ENCODE data around the gene RCN1. TPM values are rescaled to one million over a fixed set of nuclear protein-coding genes. Genes with fewer than 3 reads are reported as not detected.
A peak's percentile ranks its signal among the peaks of the same experiment; 100 is the strongest.

RCN1 gene
- 31.3 to 46.2 TPM (median 39.0 TPM) in 3 replicates for polyA plus RNA-seq
- polyA plus RNA-seq (2011; ENCODE audit: low read depth): 45.7 TPM
- polyA plus RNA-seq (2011; cell fraction: cytosol; rRNA removed): 35.8 and 41.4 TPM in 2 replicates
- 50.4 and 70.0 TPM in 2 replicates for polyA plus RNA-seq (2011; cell fraction: nucleus; rRNA removed)
- 52.4 and 57.4 TPM in 2 replicates for polyA plus RNA-seq (2012; ENCODE audit: low replicate concordance)
- polyA minus RNA-seq: 6.0 to 22.8 TPM (median 8.1 TPM) in 3 replicates
- 38.2 TPM for polyA minus RNA-seq (2011; cell fraction: cytosol; rRNA and poly(A)+ RNA removed)
- 20.9 and 29.2 TPM in 2 replicates for polyA minus RNA-seq (2011; cell fraction: nucleus; rRNA and poly(A)+ RNA removed)

GRCh38 chr11:32090545-32091370, at the start of gene RCN1:
TSS of gene RCN1 (plus strand) at chr11:32091074. CDS start at chr11:32091197, 123 bp downstream.
- TF ChIP-seq CTCF (optimal IDR thresholded peaks at IDR 0.05 in 1 of 3, IDR thresholded peaks at IDR 0.05 in 1 of 3, conservative IDR thresholded peaks at IDR 0.05 in 1 of 3; ENCODE audit: extremely low read depth in 1 of 3, insufficient read depth in 2 of 3, low read length in 3 of 3): no peak
- no peak for FAIRE-seq
- dilution Hi-C loops (cut with MboI; ENCODE audit: extremely low pct_ligation_motif_present, low sequenced_read_pairs): no loop called here

GRCh38 chr11:32043737-32044136, 47.1 kb upstream of the RCN1 start:
- DNase-seq (ENCODE audit: low read depth, low spot score) (no peak), FAIRE-seq (no peak)
- H3K27ac ChIP-seq (ENCODE audit: control insufficient read depth, insufficient read depth, low read length): no peak overlapping the region
- no peak overlapping the region for H3K4me3 ChIP-seq (ENCODE audit: control insufficient read depth in 2 of 3, extremely low read depth in 1 of 3, insufficient read depth in 2 of 3, low read depth in 1 of 3, low read length in 3 of 3)
- H3K9me1 ChIP-seq (ENCODE audit: control insufficient read depth, extremely low read depth, insufficient read depth, low read length): no peaks in the 10 kb centered on the region
- no peaks in the 10 kb centered on the region for H3K79me2 ChIP-seq (ENCODE audit: control insufficient read depth, insufficient read depth, low read length)
- no peak overlapping the region for H2AFZ ChIP-seq (ENCODE audit: control insufficient read depth, low read length)
- H4K20me1 ChIP-seq (ENCODE audit: control insufficient read depth, extremely low read depth, insufficient read depth, low read length): no peaks in the 10 kb centered on the region
- dilution Hi-C loops (cut with MboI; ENCODE audit: extremely low pct_ligation_motif_present, low sequenced_read_pairs): no loop called here
- no peak overlapping the region for H3K9ac ChIP-seq (ENCODE audit: control insufficient read depth, extremely low read depth, insufficient read depth, low read length)
- H3K4me1 ChIP-seq (ENCODE audit: control insufficient read depth, extremely low read depth, insufficient read depth, low read length): no peaks in the 10 kb centered on the region
- H3K27me3 ChIP-seq (ENCODE audit: control insufficient read depth, extremely low read depth, insufficient read depth, low read length): peaks cover 4% of the 10 kb centered on the region
- H3K36me3 ChIP-seq (ENCODE audit: control insufficient read depth in 2 of 2, extremely low read depth in 1 of 2, insufficient read depth in 2 of 2, low read length in 2 of 2): no peaks in the 10 kb centered on the region
- no peaks in the 10 kb centered on the region for H3K9me3 ChIP-seq (ENCODE audit: control insufficient read depth, low read depth, low read length)
- TF ChIP-seq CTCF (optimal IDR thresholded peaks at IDR 0.05 in 1 of 3, IDR thresholded peaks at IDR 0.05 in 1 of 3, conservative IDR thresholded peaks at IDR 0.05 in 1 of 3; ENCODE audit: extremely low read depth in 1 of 3, insufficient read depth in 2 of 3, low read length in 3 of 3): no peak
- TF ChIP-seq EZH2 (IDR thresholded peaks at IDR 0.05; ENCODE audit: low read length): no peak
- H3K4me2 ChIP-seq (ENCODE audit: control insufficient read depth, extremely low read depth, insufficient read depth, low read depth, low read length): no peak overlapping the region

More at GRCh38 chr11:32090545-32091370, at the start of gene RCN1:
- Histone ChIP-seq H3K4me1 (ENCODE audit: control insufficient read depth, extremely low read depth, insufficient read depth, low read length) (peaks cover 22% of the 10 kb centered on the region), H3K9me3 (ENCODE audit: control insufficient read depth, low read depth, low read length) (no peaks in the 10 kb centered on the region), H3K27me3 (ENCODE audit: control insufficient read depth, extremely low read depth, insufficient read depth, low read length) (no peaks in the 10 kb centered on the region), H3K9me1 (ENCODE audit: control insufficient read depth, extremely low read depth, insufficient read depth, low read length) (no peaks in the 10 kb centered on the region), H3K79me2 (ENCODE audit: control insufficient read depth, insufficient read depth, low read length) (peaks cover 10% of the 10 kb centered on the region), H3K36me3 (ENCODE audit: control insufficient read depth in 2 of 2, extremely low read depth in 1 of 2, insufficient read depth in 2 of 2, low read length in 2 of 2) (no peaks in the 10 kb centered on the region), H2AFZ (ENCODE audit: control insufficient read depth, low read length) (peak within 1 kb of the TSS; percentile 92), H3K4me2 (ENCODE audit: control insufficient read depth, extremely low read depth, insufficient read depth, low read depth, low read length) (peak within 1 kb of the TSS; percentile 82), H4K20me1 (ENCODE audit: control insufficient read depth, extremely low read depth, insufficient read depth, low read length) (no peaks in the 10 kb centered on the region), H3K27ac (ENCODE audit: control insufficient read depth, insufficient read depth, low read length) (peak within 1 kb of the TSS; percentile 82), H3K4me3 (ENCODE audit: control insufficient read depth in 2 of 3, extremely low read depth in 1 of 3, insufficient read depth in 2 of 3, low read depth in 1 of 3, low read length in 3 of 3) (peak within 1 kb of the TSS; percentile 61 to 85 (median 81)), H3K9ac (ENCODE audit: control insufficient read depth, extremely low read depth, insufficient read depth, low read length) (peak within 1 kb of the TSS; percentile 89)
- no peak for DNase-seq (ENCODE audit: low read depth, low spot score)

Data from keratinocyte (primary cell).